NT2/D1 (cell line): ENCODE data around the gene ATP11B.

ENCODE experiments used
- SUZ12 ChIP-seq: IDR thresholded peaks from 2 replicates; pipeline ENCODE4 v1.6.1; 2011; ENCODE audit not compliant: insufficient read length, insufficient read depth; ENCODE audit errors: extremely low read depth
- ZNF274 ChIP-seq: IDR thresholded peaks from 2 replicates; pipeline ENCODE4 v1.6.1; 2011; ENCODE audit warnings: mild to moderate bottlenecking, low read depth, low read length

DNA sequence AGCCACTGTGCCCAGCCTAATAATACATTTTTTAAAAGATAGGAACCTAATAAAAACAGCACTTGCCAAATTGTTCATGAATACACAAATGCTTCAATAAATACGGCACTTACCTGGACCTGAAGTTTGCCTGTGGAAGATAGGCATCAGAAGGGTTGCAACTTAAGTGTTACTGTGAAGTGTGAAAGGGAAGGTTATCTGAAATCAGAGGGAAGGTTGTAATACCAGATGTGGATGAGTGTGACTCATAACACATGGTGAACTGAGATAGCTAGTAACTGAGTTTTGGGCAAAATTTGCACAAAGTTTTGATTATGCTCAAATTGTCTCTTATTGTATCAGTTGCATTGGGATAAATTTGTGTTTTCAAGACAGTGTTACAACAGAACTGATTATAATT lies 68.0 kb downstream of the ATP11B start:
- TF ChIP-seq ZNF274, result no peak
- TF ChIP-seq SUZ12, result no peak
